OCI-LY3 (cell line): ENCODE data around the gene SLC66A2.

ENCODE experiments used
- CTCF ChIP-seq: fragments of 200-600, 300-600 bp; sonication (generic); IDR thresholded peaks from 2 replicates; pipeline ENCODE4 v1.5.1; 2014; ENCODE audit warnings: antibody characterized with exemption, low read length, low read depth
- EZH2phosphoT487 ChIP-seq: fragments of 200-600 bp; shearing (Covaris generic); IDR thresholded peaks from 2 replicates; pipeline ENCODE4 v1.6.1; 2018; ENCODE audit warnings: antibody characterized with exemption, mixed run types, low read depth

DNA sequence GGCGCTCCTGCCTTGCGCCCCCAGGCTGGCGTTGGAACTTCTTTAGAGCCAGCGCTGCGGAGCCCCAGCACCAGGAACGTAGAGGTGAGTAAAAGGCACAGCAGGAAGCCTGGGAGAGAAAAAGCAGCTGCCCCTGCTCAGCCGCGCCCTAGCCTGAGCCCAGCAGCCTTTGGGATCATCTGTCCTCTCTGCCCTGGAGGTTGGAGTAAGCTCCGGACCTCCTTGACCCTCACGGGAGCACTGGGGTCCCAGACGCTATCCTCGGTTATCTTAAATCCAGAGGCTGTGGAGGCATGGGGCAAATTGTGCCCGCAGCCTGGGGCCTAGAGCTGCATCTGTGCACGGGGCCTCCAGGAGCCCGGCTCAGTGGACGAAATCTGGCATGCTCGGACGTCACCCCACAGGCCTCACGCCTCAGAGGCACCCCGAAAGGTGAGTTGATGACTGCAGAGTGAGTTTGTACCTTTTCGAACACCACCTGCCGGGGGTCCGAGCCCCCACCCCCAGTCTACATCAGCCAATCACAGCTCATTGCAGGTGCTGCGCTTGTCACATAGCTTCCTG, 1.6 kb upstream of the SLC66A2 start:
- TF ChIP-seq CTCF (no peak), EZH2phosphoT487 (no peak)
